ENCODE data around the gene LRRC28.

- TF ChIP-seq, protein P1, sequence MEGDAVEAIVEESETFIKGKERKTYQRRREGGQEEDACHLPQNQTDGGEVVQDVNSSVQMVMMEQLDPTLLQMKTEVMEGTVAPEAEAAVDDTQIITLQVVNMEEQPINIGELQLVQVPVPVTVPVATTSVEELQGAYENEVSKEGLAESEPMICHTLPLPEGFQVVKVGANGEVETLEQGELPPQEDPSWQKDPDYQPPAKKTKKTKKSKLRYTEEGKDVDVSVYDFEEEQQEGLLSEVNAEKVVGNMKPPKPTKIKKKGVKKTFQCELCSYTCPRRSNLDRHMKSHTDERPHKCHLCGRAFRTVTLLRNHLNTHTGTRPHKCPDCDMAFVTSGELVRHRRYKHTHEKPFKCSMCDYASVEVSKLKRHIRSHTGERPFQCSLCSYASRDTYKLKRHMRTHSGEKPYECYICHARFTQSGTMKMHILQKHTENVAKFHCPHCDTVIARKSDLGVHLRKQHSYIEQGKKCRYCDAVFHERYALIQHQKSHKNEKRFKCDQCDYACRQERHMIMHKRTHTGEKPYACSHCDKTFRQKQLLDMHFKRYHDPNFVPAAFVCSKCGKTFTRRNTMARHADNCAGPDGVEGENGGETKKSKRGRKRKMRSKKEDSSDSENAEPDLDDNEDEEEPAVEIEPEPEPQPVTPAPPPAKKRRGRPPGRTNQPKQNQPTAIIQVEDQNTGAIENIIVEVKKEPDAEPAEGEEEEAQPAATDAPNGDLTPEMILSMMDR (IDR thresholded peaks at IDR 0.05 in 2 of 3, conservative IDR thresholded peaks at IDR 0.05 in 1 of 3; ENCODE audit: insufficient read depth in 2 of 3, low read depth in 1 of 3, low read length in 3 of 3): no peak
- TF ChIP-seq CREB1 (IDR thresholded peaks at IDR 0.05) (no peak), CREB1 (CRISPR knock-in tag; IDR thresholded peaks at IDR 0.05) (no peak), ZNF384 (IDR thresholded peaks at IDR 0.05; ENCODE audit: low read depth, low read length) (no peak), POLR2AphosphoS5 (IDR thresholded peaks at IDR 0.05; ENCODE audit: control insufficient read depth, insufficient read depth, low read depth, low read length) (no peak), HOXB6 (CRISPR knock-in tag; IDR thresholded peaks at IDR 0.05; ENCODE audit: borderline replicate concordance) (no peak), FOXK2 (conservative IDR thresholded peaks at IDR 0.05 in 1 of 2, IDR thresholded peaks at IDR 0.05 in 1 of 2; ENCODE audit: low read depth in 2 of 2) (no peak), U2AF2 (optimal IDR thresholded peaks at IDR 0.05; ENCODE audit: low read depth, low read length) (no peak), EZH2 (IDR thresholded peaks at IDR 0.05; ENCODE audit: borderline replicate concordance, low read depth, low read length) (no peak), PHB2 (IDR thresholded peaks at IDR 0.05; ENCODE audit: low read depth) (no peak), MCM3 (IDR thresholded peaks at IDR 0.05) (no peak)
- TF ChIP-seq, protein P2, sequence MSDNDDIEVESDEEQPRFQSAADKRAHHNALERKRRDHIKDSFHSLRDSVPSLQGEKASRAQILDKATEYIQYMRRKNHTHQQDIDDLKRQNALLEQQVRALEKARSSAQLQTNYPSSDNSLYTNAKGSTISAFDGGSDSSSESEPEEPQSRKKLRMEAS (CRISPR knock-in tag; IDR thresholded peaks at IDR 0.05): no peak
- TF ChIP-seq, protein P3, sequence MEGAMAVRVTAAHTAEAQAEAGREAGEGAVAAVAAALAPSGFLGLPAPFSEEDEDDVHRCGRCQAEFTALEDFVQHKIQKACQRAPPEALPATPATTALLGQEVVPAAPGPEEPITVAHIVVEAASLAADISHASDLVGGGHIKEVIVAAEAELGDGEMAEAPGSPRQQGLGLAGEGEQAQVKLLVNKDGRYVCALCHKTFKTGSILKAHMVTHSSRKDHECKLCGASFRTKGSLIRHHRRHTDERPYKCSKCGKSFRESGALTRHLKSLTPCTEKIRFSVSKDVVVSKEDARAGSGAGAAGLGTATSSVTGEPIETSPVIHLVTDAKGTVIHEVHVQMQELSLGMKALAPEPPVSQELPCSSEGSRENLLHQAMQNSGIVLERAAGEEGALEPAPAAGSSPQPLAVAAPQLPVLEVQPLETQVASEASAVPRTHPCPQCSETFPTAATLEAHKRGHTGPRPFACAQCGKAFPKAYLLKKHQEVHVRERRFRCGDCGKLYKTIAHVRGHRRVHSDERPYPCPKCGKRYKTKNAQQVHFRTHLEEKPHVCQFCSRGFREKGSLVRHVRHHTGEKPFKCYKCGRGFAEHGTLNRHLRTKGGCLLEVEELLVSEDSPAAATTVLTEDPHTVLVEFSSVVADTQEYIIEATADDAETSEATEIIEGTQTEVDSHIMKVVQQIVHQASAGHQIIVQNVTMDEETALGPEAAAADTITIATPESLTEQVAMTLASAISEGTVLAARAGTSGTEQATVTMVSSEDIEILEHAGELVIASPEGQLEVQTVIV (CRISPR knock-in tag; IDR thresholded peaks at IDR 0.05; ENCODE audit: borderline replicate concordance): no peak
Measured at GRCh38 chr15:99328106-99329072, 77.1 kb downstream of the LRRC28 start.

All from K562 (cell line).